NT2/D1 (cell line): ENCODE data around the gene PDE6B.

ENCODE experiments used
- DNase-seq: peaks from one replicate; pipeline ENCODE4 v3.0.0-alpha.2; 2011; ENCODE audit warnings: low read depth, low spot score
- H3K27me3 ChIP-seq: 2 replicates; pipeline ENCODE4 v1.6.0; 2011; ENCODE audit warnings: mild to moderate bottlenecking; ENCODE audit not compliant: insufficient read length, insufficient read depth
- H3K36me3 ChIP-seq: 2 replicates; pipeline ENCODE4 v1.6.1; 2011; ENCODE audit warnings: mild to moderate bottlenecking, low read length, mixed read lengths; ENCODE audit not compliant: insufficient read depth, insufficient read length
- H3K4me1 ChIP-seq: 2 replicates; pipeline ENCODE4 v1.5.1; 2011; ENCODE audit not compliant: insufficient read depth, insufficient read length
- H3K4me3 ChIP-seq: 2 replicates; pipeline ENCODE4 v1.5.1; 2011; ENCODE audit warnings: low read depth; ENCODE audit not compliant: insufficient read length
- H3K9ac ChIP-seq: 2 replicates; pipeline ENCODE4 v1.6.0; 2011; ENCODE audit warnings: low read depth; ENCODE audit not compliant: insufficient read length
- H3K9me3 ChIP-seq: 2 replicates; pipeline ENCODE4 v1.5.1; 2011; ENCODE audit warnings: mild to moderate bottlenecking, low read length; ENCODE audit not compliant: insufficient read depth
- SUZ12 ChIP-seq: IDR thresholded peaks from 2 replicates; pipeline ENCODE4 v1.6.1; 2011; ENCODE audit not compliant: insufficient read length, insufficient read depth; ENCODE audit errors: extremely low read depth
- YY1 ChIP-seq: IDR thresholded peaks from 2 replicates; pipeline ENCODE4 v1.6.1; 2011; ENCODE audit not compliant: insufficient read length, insufficient read depth
- ZNF274 ChIP-seq: IDR thresholded peaks from 2 replicates; pipeline ENCODE4 v1.6.1; 2011; ENCODE audit warnings: mild to moderate bottlenecking, low read depth, low read length

The PDE6B gene

DNA sequence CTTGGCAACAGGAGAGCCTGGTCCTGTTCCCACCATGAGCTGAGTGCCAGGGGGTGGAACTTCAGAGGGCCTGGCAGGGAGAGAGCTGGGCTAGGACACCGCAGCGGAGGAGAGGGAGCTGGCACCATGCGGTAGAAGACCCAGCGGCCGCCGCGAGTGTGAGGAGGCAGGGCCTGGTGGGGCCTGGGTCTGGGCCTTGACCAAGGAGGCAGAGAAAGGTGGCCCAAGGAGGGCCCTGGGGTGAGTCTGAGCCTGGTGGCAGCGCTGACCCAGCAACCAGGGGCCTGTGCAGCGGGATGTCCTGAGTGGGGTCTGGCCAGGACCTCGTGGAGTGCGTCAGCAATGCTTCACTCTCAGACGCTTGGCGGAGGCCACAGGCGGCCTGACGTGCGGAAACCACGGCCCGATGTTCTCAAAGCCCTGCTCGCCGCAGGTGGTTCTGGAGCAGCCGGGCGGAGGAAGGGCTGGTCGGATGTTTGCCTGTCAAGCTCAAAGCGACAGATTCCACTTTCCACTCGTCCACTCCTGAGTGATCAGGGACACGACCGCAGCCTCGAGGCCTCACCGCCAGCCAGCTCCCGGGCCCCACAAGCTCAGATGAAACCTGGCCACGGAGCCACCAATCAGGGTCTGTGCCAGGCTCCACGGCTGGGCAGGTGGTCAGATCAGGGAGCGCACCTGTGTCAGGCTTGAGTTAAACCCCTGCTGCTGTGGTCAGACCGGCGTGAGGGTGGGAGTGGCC is 27.9 kb downstream of the PDE6B start:
- no peak for DNase-seq
- peaks cover 30% of the 10 kb centered on the region for H3K4me1 ChIP-seq
- no peak overlapping the region for H3K9ac ChIP-seq
- H3K4me3 ChIP-seq = no peak overlapping the region
- no peaks in the 10 kb centered on the region for H3K9me3 ChIP-seq
- TF ChIP-seq YY1 (no peak), ZNF274 (no peak), SUZ12 (no peak)
- H3K36me3 ChIP-seq = peaks cover 2% of the 10 kb centered on the region
- no peaks in the 10 kb centered on the region for H3K27me3 ChIP-seq

DNA sequence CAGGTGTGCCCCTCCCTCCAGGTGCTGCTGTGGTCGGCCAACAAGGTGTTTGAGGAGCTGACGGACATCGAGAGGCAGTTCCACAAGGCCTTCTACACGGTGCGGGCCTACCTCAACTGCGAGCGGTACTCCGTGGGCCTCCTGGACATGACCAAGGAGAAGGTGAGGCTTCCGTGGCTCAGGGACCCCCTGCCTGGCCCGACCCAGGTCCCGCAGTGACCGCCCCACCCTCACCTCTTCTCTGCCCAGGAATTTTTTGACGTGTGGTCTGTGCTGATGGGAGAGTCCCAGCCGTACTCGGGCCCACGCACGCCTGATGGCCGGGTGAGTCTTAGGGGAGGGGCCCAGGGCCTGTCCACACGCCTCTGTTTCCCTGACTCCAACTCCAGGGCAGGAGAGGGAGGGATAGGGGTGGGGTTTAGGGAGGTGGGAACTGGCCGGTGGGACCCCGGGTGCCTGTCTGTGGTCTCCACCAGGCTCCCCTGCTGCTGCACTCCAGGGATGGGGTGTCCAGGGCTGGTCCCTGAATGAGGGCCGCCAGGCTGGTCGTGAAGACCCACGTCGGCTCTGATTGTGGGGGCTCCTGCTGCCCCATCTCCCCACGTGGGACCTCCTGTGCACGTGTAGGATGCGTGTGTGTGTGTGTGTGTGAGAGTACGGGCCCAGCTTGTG is 28.6 kb downstream of the PDE6B start:
- H3K4me3 ChIP-seq = no peak overlapping the region
- H3K4me1 ChIP-seq = peaks cover 23% of the 10 kb centered on the region
- H3K36me3 ChIP-seq = peaks cover 7% of the 10 kb centered on the region
- H3K9ac ChIP-seq = no peak overlapping the region
- DNase-seq = no peak
- no peaks in the 10 kb centered on the region for H3K27me3 ChIP-seq
- TF ChIP-seq YY1 = no peak
- TF ChIP-seq ZNF274 = no peak
- no peak for TF ChIP-seq SUZ12
- H3K9me3 ChIP-seq = no peaks in the 10 kb centered on the region

DNA sequence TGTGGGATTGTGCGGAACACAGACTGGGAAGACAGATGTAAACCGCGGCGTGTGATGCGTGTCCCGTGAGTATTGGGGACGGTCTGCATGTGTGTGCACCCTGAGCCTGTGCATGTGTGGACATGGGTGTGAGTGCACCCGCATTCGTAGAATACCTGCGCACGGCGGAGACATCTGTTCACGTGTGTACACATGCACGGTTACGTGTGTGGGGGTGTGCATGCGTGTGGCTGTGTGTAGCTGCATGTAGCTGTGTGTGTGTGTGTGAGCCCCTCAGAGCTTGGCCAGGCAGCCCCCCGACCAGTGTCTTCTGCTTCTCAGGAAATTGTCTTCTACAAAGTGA is 29.1 kb downstream of the PDE6B start:
- DNase-seq = no peak
- H3K27me3 ChIP-seq = no peaks in the 10 kb centered on the region
- TF ChIP-seq SUZ12 (no peak), YY1 (no peak), ZNF274 (no peak)
- H3K9ac ChIP-seq = peak overlapping the region; percentile 42
- no peak overlapping the region for H3K4me3 ChIP-seq
- no peaks in the 10 kb centered on the region for H3K9me3 ChIP-seq
- peaks cover 12% of the 10 kb centered on the region for H3K36me3 ChIP-seq
- H3K4me1 ChIP-seq = peaks cover 23% of the 10 kb centered on the region

DNA sequence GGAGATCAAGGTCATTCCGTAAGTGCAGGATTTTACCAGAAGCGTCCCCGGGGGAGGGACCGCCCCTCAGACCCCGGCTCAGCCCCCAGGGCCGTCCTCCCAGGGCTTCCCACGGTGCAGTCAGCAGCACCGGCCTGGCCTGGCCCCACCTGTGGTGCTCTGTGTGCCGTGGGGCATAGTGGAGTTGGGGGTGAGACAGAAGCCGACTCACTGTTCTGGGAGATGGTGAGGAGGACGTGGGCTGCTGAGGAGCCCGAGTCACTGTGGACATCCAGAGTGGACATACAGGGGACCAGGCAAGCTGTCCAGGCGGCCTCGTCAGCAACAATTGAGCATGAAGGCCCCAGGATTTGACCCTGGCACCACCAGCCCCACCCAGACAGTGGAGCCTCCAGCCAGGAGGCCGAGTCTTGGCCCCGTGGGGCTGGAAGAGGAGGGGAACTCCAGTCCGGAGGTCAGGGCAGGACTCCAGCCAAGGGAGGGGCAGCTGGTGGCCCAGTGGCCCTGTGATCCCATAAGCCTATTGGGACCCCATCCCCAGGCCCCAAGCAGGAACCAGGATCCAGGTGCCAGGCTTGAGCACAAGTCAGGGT is 29.6 kb downstream of the PDE6B start:
- no peak for DNase-seq
- Histone ChIP-seq H3K4me1 (peaks cover 23% of the 10 kb centered on the region), H3K27me3 (no peaks in the 10 kb centered on the region), H3K4me3 (no peak overlapping the region), H3K9me3 (no peaks in the 10 kb centered on the region), H3K9ac (peak overlapping the region; percentile 42), H3K36me3 (peaks cover 17% of the 10 kb centered on the region)
- TF ChIP-seq ZNF274 = no peak
- TF ChIP-seq YY1 = no peak
- TF ChIP-seq SUZ12 = no peak

DNA sequence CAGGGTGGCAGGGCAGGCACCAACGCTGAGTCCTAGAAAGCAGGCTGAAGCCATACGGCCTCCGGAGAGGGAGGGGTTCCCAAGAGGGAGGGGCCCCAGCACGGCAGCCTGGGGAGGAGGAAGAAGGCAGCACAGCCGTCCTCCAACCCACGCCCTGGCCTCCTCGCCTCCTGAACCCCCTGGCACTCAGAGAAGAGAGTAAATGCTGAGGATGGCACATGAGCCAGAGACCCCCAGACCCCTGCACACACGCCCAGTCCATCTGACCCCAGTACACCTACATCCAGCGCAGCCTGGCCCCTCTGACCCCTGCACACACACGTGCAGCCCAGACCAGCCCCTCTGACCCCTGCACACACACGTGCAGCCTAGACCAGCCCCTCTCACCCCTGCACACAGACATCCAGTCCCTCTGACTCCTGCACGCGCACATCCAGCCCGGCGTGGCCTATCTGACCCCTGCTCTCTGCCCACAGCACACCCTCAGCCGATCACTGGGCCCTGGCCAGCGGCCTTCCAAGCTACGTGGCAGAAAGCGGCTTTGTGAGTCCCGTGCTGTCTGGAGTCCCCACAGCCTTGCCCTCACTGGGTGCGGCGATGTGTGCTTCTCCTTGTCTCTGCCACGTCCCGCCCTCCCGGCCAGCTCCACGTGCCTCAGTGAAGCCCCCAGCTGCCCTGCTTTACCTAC is 30.2 kb downstream of the PDE6B start:
- no peak overlapping the region for H3K9ac ChIP-seq
- H3K4me1 ChIP-seq = peaks cover 23% of the 10 kb centered on the region

DNA sequence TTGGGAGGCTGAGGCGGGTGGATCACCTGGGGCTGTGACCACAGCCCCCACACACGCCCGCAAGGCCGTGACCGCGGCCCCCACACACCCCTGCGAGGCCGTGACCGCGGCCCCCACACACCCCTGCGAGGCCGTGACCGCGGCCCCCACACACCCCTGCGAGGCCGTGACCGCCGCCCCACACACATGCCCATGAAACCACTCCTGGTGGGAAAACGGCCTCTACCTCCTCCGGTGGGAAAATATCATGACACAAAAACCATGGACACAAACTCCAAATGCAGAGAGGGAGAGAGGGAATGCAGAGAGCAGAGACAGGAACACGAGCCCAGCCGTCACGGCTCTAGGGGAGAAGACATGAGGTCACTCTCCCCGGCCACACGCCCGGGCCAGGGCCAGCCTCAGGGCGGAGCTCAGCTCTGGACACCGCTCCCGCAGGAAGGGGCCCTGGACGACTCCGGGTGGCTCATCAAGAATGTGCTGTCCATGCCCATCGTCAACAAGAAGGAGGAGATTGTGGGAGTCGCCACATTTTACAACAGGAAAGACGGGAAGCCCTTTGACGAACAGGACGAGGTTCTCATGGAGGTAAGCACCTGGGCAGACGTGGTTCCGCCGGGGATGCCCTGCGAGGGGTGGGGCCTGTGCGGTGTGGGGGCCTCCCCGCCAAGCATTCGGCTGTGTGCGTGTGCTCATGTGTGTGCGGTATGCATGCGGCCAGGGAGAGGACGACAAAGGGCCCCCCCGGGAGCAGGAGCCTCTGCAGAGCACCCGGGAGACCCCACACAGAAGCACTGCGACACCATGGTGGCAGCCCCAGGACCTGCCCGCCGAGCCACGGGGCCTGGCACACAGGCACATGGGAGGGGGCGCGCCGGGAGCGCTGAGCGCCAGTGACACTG is 31.3 kb downstream of the PDE6B start:
- H3K9ac ChIP-seq = no peak overlapping the region
- no peak for DNase-seq
- TF ChIP-seq SUZ12 = no peak
- no peak for TF ChIP-seq ZNF274
- TF ChIP-seq YY1 = no peak
- peaks cover 21% of the 10 kb centered on the region for H3K4me1 ChIP-seq
- H3K9me3 ChIP-seq = no peaks in the 10 kb centered on the region
- H3K4me3 ChIP-seq = no peak overlapping the region
- no peaks in the 10 kb centered on the region for H3K27me3 ChIP-seq
- peaks cover 24% of the 10 kb centered on the region for H3K36me3 ChIP-seq

More for the DNA sequence above, 30.2 kb downstream of the PDE6B start:
- peaks cover 22% of the 10 kb centered on the region for H3K36me3 ChIP-seq
- no peaks in the 10 kb centered on the region for H3K9me3 ChIP-seq
- DNase-seq = no peak
- H3K27me3 ChIP-seq = no peaks in the 10 kb centered on the region
- H3K4me3 ChIP-seq = no peak overlapping the region
- TF ChIP-seq ZNF274 (no peak), SUZ12 (no peak), YY1 (no peak)
